Measurements from ENCODE around the gene CPNE1.

Gene CPNE1

GRCh38 chr20:35595901-35596300 is 68.8 kb downstream of the CPNE1 start:
- Mint-ChIP-seq H3K4me1 (peaks cover 4% of the 10 kb centered on the region), H3K9me3 (no peaks in the 10 kb centered on the region), H3K27ac (no peak overlapping the region)

GRCh38 chr20:35595456-35595855 is 69.2 kb downstream of the CPNE1 start:
- ATAC-seq (no peak), DNase-seq (no peak)
- H3K4me1 Mint-ChIP-seq = no peaks in the 10 kb centered on the region
- H3K36me3 Mint-ChIP-seq (ENCODE audit: low read depth) = no peaks in the 10 kb centered on the region
- H3K27ac Mint-ChIP-seq = no peak overlapping the region
- no peak overlapping the region for H3K4me3 Mint-ChIP-seq
- H3K27me3 Mint-ChIP-seq = peaks cover 9% of the 10 kb centered on the region
- no peaks in the 10 kb centered on the region for H3K9me3 Mint-ChIP-seq

More at GRCh38 chr20:35595901-35596300, 68.8 kb downstream of the CPNE1 start:
- Mint-ChIP-seq H3K4me3 (no peak overlapping the region), H3K36me3 (ENCODE audit: low read depth) (no peaks in the 10 kb centered on the region), H3K27me3 (peaks cover 14% of the 10 kb centered on the region)
- no peak for ATAC-seq
- no peak for DNase-seq

GRCh38 chr20:35592339-35592974 is 72.2 kb downstream of the CPNE1 start:
- Mint-ChIP-seq H3K27ac (no peak overlapping the region), H3K4me3 (no peak overlapping the region), H3K9me3 (no peaks in the 10 kb centered on the region), H3K36me3 (ENCODE audit: low read depth) (no peaks in the 10 kb centered on the region), H3K27me3 (no peaks in the 10 kb centered on the region), H3K4me1 (no peaks in the 10 kb centered on the region)
- DNase-seq (no peak), ATAC-seq (no peak)

- ATAC-seq = no peak
- DNase-seq = no peak
- no peaks in the 10 kb centered on the region for H3K36me3 Mint-ChIP-seq (ENCODE audit: low read depth)
- no peaks in the 10 kb centered on the region for H3K9me3 Mint-ChIP-seq
- no peaks in the 10 kb centered on the region for H3K4me1 Mint-ChIP-seq
- no peaks in the 10 kb centered on the region for H3K27me3 Mint-ChIP-seq
- no peak overlapping the region for H3K27ac Mint-ChIP-seq
- H3K4me3 Mint-ChIP-seq = no peak overlapping the region
These were observed 76.3 kb downstream of the CPNE1 start for GRCh38 chr20:35588397-35588796.

GRCh38 chr20:35587436-35587835 is 77.3 kb downstream of the CPNE1 start:
- Mint-ChIP-seq H3K27me3 (no peaks in the 10 kb centered on the region), H3K36me3 (ENCODE audit: low read depth) (no peaks in the 10 kb centered on the region), H3K4me3 (no peak overlapping the region), H3K27ac (no peak overlapping the region), H3K9me3 (no peaks in the 10 kb centered on the region), H3K4me1 (no peaks in the 10 kb centered on the region)
- ATAC-seq (no peak), DNase-seq (no peak)

- H3K27me3 Mint-ChIP-seq = no peaks in the 10 kb centered on the region
- no peaks in the 10 kb centered on the region for H3K36me3 Mint-ChIP-seq (ENCODE audit: low read depth)
- ATAC-seq (no peak), DNase-seq (no peak)
- H3K4me3 Mint-ChIP-seq = no peak overlapping the region
- no peak overlapping the region for H3K27ac Mint-ChIP-seq
- no peaks in the 10 kb centered on the region for H3K4me1 Mint-ChIP-seq
- H3K9me3 Mint-ChIP-seq = no peaks in the 10 kb centered on the region
These were observed 77.8 kb downstream of the CPNE1 start for GRCh38 chr20:35586751-35587425.

GRCh38 chr20:35583636-35584560 is 80.8 kb downstream of the CPNE1 start:
- no peak overlapping the region for H3K27ac Mint-ChIP-seq
- H3K4me3 Mint-ChIP-seq = no peak overlapping the region
- no peaks in the 10 kb centered on the region for H3K36me3 Mint-ChIP-seq (ENCODE audit: low read depth)
- H3K27me3 Mint-ChIP-seq = no peaks in the 10 kb centered on the region
- DNase-seq (no peak), ATAC-seq (no peak)
- no peaks in the 10 kb centered on the region for H3K4me1 Mint-ChIP-seq
- H3K9me3 Mint-ChIP-seq = no peaks in the 10 kb centered on the region

GRCh38 chr20:35582741-35583404 is 81.8 kb downstream of the CPNE1 start:
- no peak for DNase-seq
- Mint-ChIP-seq H3K27me3 (no peaks in the 10 kb centered on the region), H3K9me3 (no peaks in the 10 kb centered on the region), H3K4me1 (no peaks in the 10 kb centered on the region), H3K4me3 (no peak overlapping the region), H3K27ac (no peak overlapping the region), H3K36me3 (ENCODE audit: low read depth) (no peaks in the 10 kb centered on the region)
- ATAC-seq = no peak

GRCh38 chr20:35582131-35582530 is 82.6 kb downstream of the CPNE1 start:
- no peak overlapping the region for H3K4me3 Mint-ChIP-seq
- H3K4me1 Mint-ChIP-seq = no peaks in the 10 kb centered on the region
- no peaks in the 10 kb centered on the region for H3K27me3 Mint-ChIP-seq
- H3K36me3 Mint-ChIP-seq (ENCODE audit: low read depth) = no peaks in the 10 kb centered on the region
- no peaks in the 10 kb centered on the region for H3K9me3 Mint-ChIP-seq
- no peak overlapping the region for H3K27ac Mint-ChIP-seq
- ATAC-seq = no peak
- no peak for DNase-seq

- no peaks in the 10 kb centered on the region for H3K4me1 Mint-ChIP-seq
- H3K36me3 Mint-ChIP-seq (ENCODE audit: low read depth) = no peaks in the 10 kb centered on the region
- H3K9me3 Mint-ChIP-seq = no peaks in the 10 kb centered on the region
- H3K27ac Mint-ChIP-seq = no peak overlapping the region
- H3K4me3 Mint-ChIP-seq = no peak overlapping the region
- DNase-seq = no peak
- ATAC-seq = no peak
- no peaks in the 10 kb centered on the region for H3K27me3 Mint-ChIP-seq
These were observed 85.5 kb downstream of the CPNE1 start for GRCh38 chr20:35579196-35579595.

- H3K4me1 Mint-ChIP-seq = no peaks in the 10 kb centered on the region
These were observed 86.2 kb downstream of the CPNE1 start for GRCh38 chr20:35578469-35578868.

GRCh38 chr20:35576816-35577215 is 87.9 kb downstream of the CPNE1 start:
- Mint-ChIP-seq H3K36me3 (ENCODE audit: low read depth) (peaks cover 5% of the 10 kb centered on the region), H3K4me3 (no peak overlapping the region), H3K9me3 (peaks cover 5% of the 10 kb centered on the region), H3K27me3 (no peaks in the 10 kb centered on the region), H3K4me1 (no peaks in the 10 kb centered on the region), H3K27ac (no peak overlapping the region)
- ATAC-seq (no peak), DNase-seq (no peak)

More at GRCh38 chr20:35578469-35578868, 86.2 kb downstream of the CPNE1 start:
- H3K27ac Mint-ChIP-seq = no peak overlapping the region
- H3K4me3 Mint-ChIP-seq = no peak overlapping the region
- DNase-seq (no peak), ATAC-seq (no peak)
- no peaks in the 10 kb centered on the region for H3K27me3 Mint-ChIP-seq
- H3K36me3 Mint-ChIP-seq (ENCODE audit: low read depth) = peaks cover 2% of the 10 kb centered on the region
- no peaks in the 10 kb centered on the region for H3K9me3 Mint-ChIP-seq

Measured in activated naive CD8-positive, alpha-beta T cell treated with anti-CD3 and anti-CD28 coated beads, Interleukin-2, amount 50 U/mL, for 24 hours (primary cell).